Myocyte (in vitro differentiated cells): ENCODE results near the gene SKIDA1. TPM values are rescaled to one million over a fixed set of nuclear protein-coding genes. Genes with fewer than 3 reads are reported as not detected.
A peak's percentile ranks its signal among the peaks of the same experiment; 100 is the strongest.

ENCODE experiments used
- DNase-seq: peaks from one replicate; pipeline ENCODE4 v3.0.0-alpha.2; 2012; ENCODE audit warnings: low read depth
- total RNA-seq: library from RNA; depleted of rRNA; stranded (reverse); fragments of >200 nt; gene quantifications from 2 replicates; pipeline ENCODE4 v1.2.3, GENCODE V29; 2014

SKIDA1 gene
- total RNA-seq, 1 donor from 2014 or later: 0.37 TPM

GRCh38 chr10:21517134-21518031 lies 8.1 kb downstream of the SKIDA1 start:
- DNase-seq: peak; percentile 71

- peak; percentile 81 for DNase-seq
Measured at GRCh38 chr10:21516242-21517131, 9.0 kb downstream of the SKIDA1 start.

GRCh38 chr10:21515361-21516241 lies 9.9 kb downstream of the SKIDA1 start:
- no peak for DNase-seq

- no peak for DNase-seq
Measured at GRCh38 chr10:21514818-21515351, 10.6 kb downstream of the SKIDA1 start.

- DNase-seq: no peak
Measured at GRCh38 chr10:21514129-21514817, 11.2 kb downstream of the SKIDA1 start.

GRCh38 chr10:21513405-21513788 lies 12.1 kb downstream of the SKIDA1 start:
- DNase-seq: no peak

GRCh38 chr10:21512573-21513404 lies 12.7 kb downstream of the SKIDA1 start:
- no peak for DNase-seq

- no peak for DNase-seq
Measured at GRCh38 chr10:21511946-21512572, 13.4 kb downstream of the SKIDA1 start.

- DNase-seq: no peak
Measured at GRCh38 chr10:21511095-21511570, 14.3 kb downstream of the SKIDA1 start.

GRCh38 chr10:21510241-21511094 lies 15.0 kb downstream of the SKIDA1 start:
- no peak for DNase-seq

GRCh38 chr10:21509341-21510240 lies 15.9 kb downstream of the SKIDA1 start:
- no peak for DNase-seq

GRCh38 chr10:21508706-21509331 lies 16.7 kb downstream of the SKIDA1 start:
- no peak for DNase-seq

- no peak for DNase-seq
Measured at GRCh38 chr10:21507150-21507549, 18.3 kb downstream of the SKIDA1 start.

GRCh38 chr10:21506351-21506750 lies 19.1 kb downstream of the SKIDA1 start:
- DNase-seq: no peak

GRCh38 chr10:21505711-21506278 lies 19.7 kb downstream of the SKIDA1 start:
- no peak for DNase-seq

- DNase-seq: no peak
Measured at GRCh38 chr10:21503542-21503941, 21.9 kb downstream of the SKIDA1 start.
